PC-9 (cell line): ENCODE results near the gene RAB11FIP4. TPM values are rescaled to one million over a fixed set of nuclear protein-coding genes. Genes with fewer than 3 reads are reported as not detected.

Experiments used
- BruUV-seq: library from RNA; stranded (reverse); fragments of 400-500 nt; replicated peaks from 2 replicates; lab custom pipeline; 2021; lab: Mats Ljungman, UMichigan
- CTCF ChIA-PET: fragments of 300-600 bp; sonication (Branson Sonifier 250); formaldehyde crosslinking; loops from one replicate; lab custom pipeline; 2022; ENCODE audit warnings: antibody characterized with exemption; lab: Charles Lee
- POLR2A ChIA-PET: fragments of 300-600 bp; sonication (Branson Sonifier 250); formaldehyde crosslinking; loops from one replicate; lab custom pipeline; 2022; ENCODE audit warnings: antibody characterized with exemption; ENCODE audit not compliant: unreplicated experiment; lab: Charles Lee
- DNase-seq, 2 experiments: peaks; one replicate each; pipeline versions ENCODE4 v3.0.0 to v3.0.0-alpha.2; 2015 to 2022; ENCODE audit warnings: mixed read lengths in 1 of 2
- H2AFZ ChIP-seq: fragments of 200-600 bp; sonication (generic); 2 replicates; pipeline ENCODE4 v1.8.1; 2017; ENCODE audit warnings: antibody characterized with exemption
- H3F3A ChIP-seq: fragments of 200-600 bp; sonication (generic); 2 replicates; pipeline ENCODE4 v1.8.1; 2017; ENCODE audit warnings: antibody characterized with exemption, mild to moderate bottlenecking, low read depth; ENCODE audit not compliant: insufficient read depth
- H3K27ac ChIP-seq: fragments of 200-600 bp; sonication (generic); 2 replicates; pipeline ENCODE4 v1.6.1; 2016; ENCODE audit warnings: mixed run types
- H3K27me3 ChIP-seq: fragments of 200-600 bp; sonication (generic); 2 replicates; pipeline ENCODE4 v1.6.1; 2016; ENCODE audit warnings: low read depth, mixed run types; ENCODE audit not compliant: insufficient read depth
- H3K36me3 ChIP-seq: fragments of 200-600 bp; sonication (generic); 2 replicates; pipeline ENCODE4 v1.6.1; 2016; ENCODE audit warnings: low read depth, mixed run types
- H3K4me1 ChIP-seq: fragments of 200-600 bp; sonication (generic); replicated peaks from 2 replicates; pipeline ENCODE4 v1.6.1; 2016; ENCODE audit warnings: mixed run types; ENCODE audit not compliant: insufficient read depth
- H3K4me2 ChIP-seq: fragments of 200-600 bp; sonication (generic); 2 replicates; pipeline ENCODE4 v1.6.1; 2017; ENCODE audit warnings: mixed run types
- H3K4me3 ChIP-seq: fragments of 200-600 bp; sonication (generic); 2 replicates; pipeline ENCODE4 v1.6.1; 2016; ENCODE audit warnings: mixed run types
- H3K79me2 ChIP-seq: fragments of 200-600 bp; sonication (generic); 2 replicates; pipeline ENCODE4 v1.6.1; 2017; ENCODE audit warnings: low read depth, mixed run types
- H3K9me2 ChIP-seq: fragments of 200-600 bp; sonication (generic); 2 replicates; pipeline ENCODE4 v1.8.1; 2017; ENCODE audit warnings: mild to moderate bottlenecking; ENCODE audit not compliant: insufficient read depth
- H3K9me3 ChIP-seq: fragments of 200-600 bp; sonication (generic); 2 replicates; pipeline ENCODE4 v1.8.1; 2016; ENCODE audit warnings: low read depth; ENCODE audit not compliant: insufficient read depth
- H4K20me1 ChIP-seq: fragments of 200-600 bp; sonication (generic); 2 replicates; pipeline ENCODE4 v1.8.1; 2017; ENCODE audit not compliant: insufficient read depth
- EZH2 ChIP-seq: fragments of 200-600 bp; sonication (generic); IDR thresholded peaks from 2 replicates; pipeline ENCODE4 v1.8.0; 2017; ENCODE audit warnings: antibody characterized with exemption, low read depth
- intact Hi-C: fragments of 100-400 bp; cut with micrococcal nuclease; formaldehyde crosslinking; loops from one replicate; pipeline ENCODE4 v1.10.0; 2022; ENCODE audit not compliant: unreplicated experiment
- total RNA-seq: library from RNA; stranded (reverse); gene quantifications from 2 replicates; pipeline ENCODE4 v1.2.3, GENCODE V29; 2021
- TF ChIP-seq, protein P1 (sequence below): fragments of 200-600 bp; sonication (generic); conservative IDR thresholded peaks from 2 replicates; pipeline ENCODE4 v1.6.1; 2017; ENCODE audit warnings: mixed run types, antibody characterized with exemption, mild to moderate bottlenecking, moderate library complexity

Gene RAB11FIP4
- total RNA-seq, 1 experiment from 2014 or later = 22.9 TPM

DNA sequence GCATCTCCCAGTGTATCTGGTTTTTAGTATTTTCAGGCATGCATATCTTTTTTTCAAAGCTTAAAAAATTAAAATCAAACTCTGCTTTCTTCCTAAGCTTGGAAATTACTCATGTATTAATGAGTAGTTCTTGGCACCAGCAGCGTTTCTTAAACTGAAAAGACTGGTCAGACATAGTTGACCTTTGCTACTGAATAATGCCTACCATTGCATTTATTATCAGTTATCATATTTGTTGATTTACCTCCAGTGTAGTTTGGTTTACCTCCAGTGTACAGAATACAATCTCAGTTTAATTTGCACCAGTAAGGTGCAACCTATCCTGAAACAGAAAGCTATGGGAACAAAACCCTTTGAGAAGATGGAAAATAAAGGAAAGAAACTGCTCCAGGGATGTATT is 35.5 kb upstream of the RAB11FIP4 start:
- Histone ChIP-seq H3F3A (no peaks in the 10 kb centered on the region), H4K20me1 (no peaks in the 10 kb centered on the region), H3K27me3 (no peaks in the 10 kb centered on the region), H2AFZ (no peak overlapping the region), H3K36me3 (peaks cover 59% of the 10 kb centered on the region), H3K4me1 (no peaks in the 10 kb centered on the region), H3K9me2 (no peaks in the 10 kb centered on the region), H3K79me2 (no peaks in the 10 kb centered on the region), H3K27ac (no peak overlapping the region), H3K4me2 (no peak overlapping the region), H3K9me3 (no peaks in the 10 kb centered on the region), H3K4me3 (no peak overlapping the region)
- CTCF ChIA-PET = no interaction called here
- no TSS peak for BruUV-seq
- intact Hi-C loops = no loop called here
- TF ChIP-seq, protein P1, sequence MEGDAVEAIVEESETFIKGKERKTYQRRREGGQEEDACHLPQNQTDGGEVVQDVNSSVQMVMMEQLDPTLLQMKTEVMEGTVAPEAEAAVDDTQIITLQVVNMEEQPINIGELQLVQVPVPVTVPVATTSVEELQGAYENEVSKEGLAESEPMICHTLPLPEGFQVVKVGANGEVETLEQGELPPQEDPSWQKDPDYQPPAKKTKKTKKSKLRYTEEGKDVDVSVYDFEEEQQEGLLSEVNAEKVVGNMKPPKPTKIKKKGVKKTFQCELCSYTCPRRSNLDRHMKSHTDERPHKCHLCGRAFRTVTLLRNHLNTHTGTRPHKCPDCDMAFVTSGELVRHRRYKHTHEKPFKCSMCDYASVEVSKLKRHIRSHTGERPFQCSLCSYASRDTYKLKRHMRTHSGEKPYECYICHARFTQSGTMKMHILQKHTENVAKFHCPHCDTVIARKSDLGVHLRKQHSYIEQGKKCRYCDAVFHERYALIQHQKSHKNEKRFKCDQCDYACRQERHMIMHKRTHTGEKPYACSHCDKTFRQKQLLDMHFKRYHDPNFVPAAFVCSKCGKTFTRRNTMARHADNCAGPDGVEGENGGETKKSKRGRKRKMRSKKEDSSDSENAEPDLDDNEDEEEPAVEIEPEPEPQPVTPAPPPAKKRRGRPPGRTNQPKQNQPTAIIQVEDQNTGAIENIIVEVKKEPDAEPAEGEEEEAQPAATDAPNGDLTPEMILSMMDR = no peak
- no peak for TF ChIP-seq EZH2
- POLR2A ChIA-PET = no interaction called here
- DNase-seq = no peak

DNA sequence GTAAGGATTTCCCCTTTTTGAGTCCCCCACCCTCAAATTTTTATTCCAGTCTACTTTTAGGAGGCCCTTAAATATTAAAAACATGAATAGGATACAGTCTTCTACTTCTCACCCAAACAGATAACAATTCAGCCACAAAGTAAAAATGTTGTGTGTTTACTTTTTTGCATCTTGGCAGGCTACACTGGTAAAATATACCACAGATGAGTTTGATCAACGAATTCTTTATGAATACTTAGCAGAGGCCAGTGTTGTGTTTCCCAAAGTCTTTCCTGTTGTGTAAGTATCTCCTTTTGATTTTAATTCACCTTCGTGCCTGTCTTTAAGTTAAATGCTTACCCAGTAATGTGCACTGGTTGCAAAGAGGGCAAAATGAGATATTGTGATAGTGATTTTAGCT is 34.4 kb upstream of the RAB11FIP4 start:
- Histone ChIP-seq H3K4me2 (no peak overlapping the region), H3K36me3 (peaks cover 56% of the 10 kb centered on the region), H3F3A (peaks cover 4% of the 10 kb centered on the region; the same call in 1 of the 2 replicates), H2AFZ (no peak overlapping the region), H3K4me3 (no peak overlapping the region), H3K9me2 (no peaks in the 10 kb centered on the region), H3K27ac (no peak overlapping the region), H3K9me3 (no peaks in the 10 kb centered on the region), H4K20me1 (no peaks in the 10 kb centered on the region), H3K4me1 (no peaks in the 10 kb centered on the region), H3K79me2 (no peaks in the 10 kb centered on the region), H3K27me3 (no peaks in the 10 kb centered on the region)
- ChIA-PET CTCF (no interaction called here), POLR2A (no interaction called here)
- TF ChIP-seq EZH2 = no peak
- TF ChIP-seq, protein P1 = no peak
- no TSS peak for BruUV-seq
- intact Hi-C loops = no loop called here
- no peak for DNase-seq

DNA sequence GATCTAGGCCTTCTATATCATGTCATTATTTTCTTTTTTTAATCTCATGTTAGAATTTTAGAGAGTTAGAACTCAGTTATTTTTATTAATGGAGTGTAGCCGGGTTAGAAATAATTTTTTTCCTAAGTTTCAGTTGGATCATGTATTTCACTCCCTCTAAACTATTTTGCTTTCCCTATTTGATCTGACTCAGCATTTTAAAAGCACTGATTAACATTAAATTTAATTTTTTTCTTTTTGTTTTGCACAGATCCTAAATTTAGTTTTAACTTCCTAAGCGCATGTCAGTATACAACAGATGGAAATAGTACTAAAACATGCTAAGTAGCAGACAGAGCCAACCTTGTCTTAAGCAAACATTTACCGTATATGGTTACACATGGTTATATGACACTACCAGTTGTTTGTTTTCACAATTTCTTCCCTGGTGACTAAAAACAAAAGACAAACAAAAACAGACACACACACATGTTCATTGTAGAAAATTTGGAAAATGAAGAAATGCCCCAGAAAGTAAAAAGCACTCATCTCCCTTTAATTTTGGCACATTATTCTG is 33.6 kb upstream of the RAB11FIP4 start:
- Histone ChIP-seq H3K36me3 (peaks cover 57% of the 10 kb centered on the region), H3K9me3 (no peaks in the 10 kb centered on the region), H3K79me2 (no peaks in the 10 kb centered on the region), H3F3A (peaks cover 4% of the 10 kb centered on the region; the same call in 1 of the 2 replicates), H3K4me3 (no peak overlapping the region), H4K20me1 (no peaks in the 10 kb centered on the region), H3K4me1 (no peaks in the 10 kb centered on the region), H3K27ac (no peak overlapping the region), H2AFZ (no peak overlapping the region), H3K9me2 (no peaks in the 10 kb centered on the region), H3K27me3 (no peaks in the 10 kb centered on the region), H3K4me2 (no peak overlapping the region)
- POLR2A ChIA-PET = no interaction called here
- no peak for TF ChIP-seq EZH2
- TF ChIP-seq, protein P1 = no peak
- no TSS peak for BruUV-seq
- no peak for DNase-seq
- intact Hi-C loops = no loop called here
- CTCF ChIA-PET = no interaction called here
